ENCODE measurements around the gene PFKFB4. TPM values are rescaled to one million over a fixed set of nuclear protein-coding genes. Genes with fewer than 3 reads are reported as not detected.

Gene PFKFB4
- 1.5 TPM for total RNA-seq
- long read RNA-seq, partial matches to known transcripts, result 0 of 4 reads
- long read RNA-seq, other reads (novel, unspliced or antisense), result 4 of 4 reads

- intact Hi-C loops (cut with DNase I), result no loop called here
- DNase-seq (ENCODE audit: low spot score), result peak; percentile 100
These were observed at the start of gene PFKFB4 for GRCh38 chr3:48556796-48557626. Gene PFKFB4, minus strand, starts transcription at chr3:48556803. Its CDS starts 26 bp downstream, at chr3:48556777.

GRCh38 chr3:48601622-48601994 lies 45.0 kb upstream of the PFKFB4 start:
- DNase-seq (ENCODE audit: low spot score), result peak; percentile 86
- intact Hi-C loops (cut with DNase I), result loop anchor here (2.0 kb wide), 1 partner anchor 43 kb away; no protein-coding TSS in a partner anchor

GRCh38 chr3:48600711-48601621 lies 44.4 kb upstream of the PFKFB4 start:
- DNase-seq (ENCODE audit: low spot score), result no peak

GRCh38 chr3:48599509-48600285 lies 43.1 kb upstream of the PFKFB4 start:
- intact Hi-C loops (cut with DNase I), result loop anchor here (2.0 kb wide), 1 partner anchor 41 kb away; no protein-coding TSS in a partner anchor

More at GRCh38 chr3:48600711-48601621, 44.4 kb upstream of the PFKFB4 start:
- intact Hi-C loops (cut with DNase I), result loop anchor here (2.0 kb wide), 1 partner anchor 42 kb away; no protein-coding TSS in a partner anchor

GRCh38 chr3:48599077-48599501 lies 42.5 kb upstream of the PFKFB4 start:
- DNase-seq (ENCODE audit: low spot score), result no peak
- intact Hi-C loops (cut with DNase I), result no loop called here

More at GRCh38 chr3:48599509-48600285, 43.1 kb upstream of the PFKFB4 start:
- DNase-seq (ENCODE audit: low spot score), result no peak

GRCh38 chr3:48598323-48599076 lies 41.9 kb upstream of the PFKFB4 start:
- DNase-seq (ENCODE audit: low spot score), result peak; percentile 88
- intact Hi-C loops (cut with DNase I), result no loop called here

- no peak for DNase-seq (ENCODE audit: low spot score)
- intact Hi-C loops (cut with DNase I), result no loop called here
These were observed 40.8 kb upstream of the PFKFB4 start for GRCh38 chr3:48597408-48597800.

- no peak for DNase-seq (ENCODE audit: low spot score)
- intact Hi-C loops (cut with DNase I), result no loop called here
These were observed 40.2 kb upstream of the PFKFB4 start for GRCh38 chr3:48596676-48597407.

- intact Hi-C loops (cut with DNase I), result no loop called here
- DNase-seq (ENCODE audit: low spot score), result no peak
These were observed 39.6 kb upstream of the PFKFB4 start for GRCh38 chr3:48596157-48596556.

GRCh38 chr3:48595526-48596121 lies 39.0 kb upstream of the PFKFB4 start:
- no peak for DNase-seq (ENCODE audit: low spot score)
- intact Hi-C loops (cut with DNase I), result no loop called here

- intact Hi-C loops (cut with DNase I), result no loop called here
- DNase-seq (ENCODE audit: low spot score), result no peak
These were observed 38.5 kb upstream of the PFKFB4 start, which contains the start of gene COL7A1 for GRCh38 chr3:48595075-48595525. Gene COL7A1, minus strand, starts transcription at chr3:48595329. Its CDS starts 170 bp downstream, at chr3:48595159.

- no peak for DNase-seq (ENCODE audit: low spot score)
- intact Hi-C loops (cut with DNase I), result no loop called here
These were observed 37.9 kb upstream of the PFKFB4 start for GRCh38 chr3:48594417-48595049.

- no peak for DNase-seq (ENCODE audit: low spot score)
- intact Hi-C loops (cut with DNase I), result no loop called here
These were observed 36.7 kb upstream of the PFKFB4 start for GRCh38 chr3:48593337-48593736.

- intact Hi-C loops (cut with DNase I), result no loop called here
- no peak for DNase-seq (ENCODE audit: low spot score)
These were observed 36.0 kb upstream of the PFKFB4 start for GRCh38 chr3:48592519-48593087.

- intact Hi-C loops (cut with DNase I), result no loop called here
These were observed 35.4 kb upstream of the PFKFB4 start for GRCh38 chr3:48591886-48592518.

GRCh38 chr3:48591436-48591835 lies 34.8 kb upstream of the PFKFB4 start:
- intact Hi-C loops (cut with DNase I), result no loop called here
- no peak for DNase-seq (ENCODE audit: low spot score)

More at GRCh38 chr3:48591886-48592518, 35.4 kb upstream of the PFKFB4 start:
- DNase-seq (ENCODE audit: low spot score), result no peak
